Measurements from ENCODE around the gene ECT2L. TPM values are rescaled to one million over a fixed set of nuclear protein-coding genes. Genes with fewer than 3 reads are reported as not detected.

The ECT2L gene
- total and polyA plus RNA-seq, 4 donors, result under 0.01 to 0.32 TPM; not detected in 2

DNA sequence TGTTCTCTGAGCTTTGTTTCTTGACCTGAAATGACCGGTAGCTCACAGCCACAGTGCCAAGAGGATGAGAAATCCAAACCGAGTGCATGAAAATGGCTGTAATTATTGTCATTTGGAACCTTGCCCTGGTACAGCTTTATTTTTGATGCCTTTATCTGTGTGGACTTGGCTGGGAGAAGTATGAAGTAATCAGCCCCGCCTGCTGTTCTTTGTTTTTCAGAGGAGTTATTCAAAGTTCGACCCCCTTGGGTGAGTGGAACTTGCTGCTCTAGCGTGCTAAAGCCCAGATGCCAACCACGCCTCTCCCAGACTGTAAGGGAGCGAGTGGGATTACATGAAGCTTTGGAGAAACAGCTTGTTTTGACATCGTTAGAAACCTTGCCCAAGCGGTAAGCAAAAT is 48.3 kb downstream of the ECT2L start (continued):
- TF ChIP-seq, protein P1, sequence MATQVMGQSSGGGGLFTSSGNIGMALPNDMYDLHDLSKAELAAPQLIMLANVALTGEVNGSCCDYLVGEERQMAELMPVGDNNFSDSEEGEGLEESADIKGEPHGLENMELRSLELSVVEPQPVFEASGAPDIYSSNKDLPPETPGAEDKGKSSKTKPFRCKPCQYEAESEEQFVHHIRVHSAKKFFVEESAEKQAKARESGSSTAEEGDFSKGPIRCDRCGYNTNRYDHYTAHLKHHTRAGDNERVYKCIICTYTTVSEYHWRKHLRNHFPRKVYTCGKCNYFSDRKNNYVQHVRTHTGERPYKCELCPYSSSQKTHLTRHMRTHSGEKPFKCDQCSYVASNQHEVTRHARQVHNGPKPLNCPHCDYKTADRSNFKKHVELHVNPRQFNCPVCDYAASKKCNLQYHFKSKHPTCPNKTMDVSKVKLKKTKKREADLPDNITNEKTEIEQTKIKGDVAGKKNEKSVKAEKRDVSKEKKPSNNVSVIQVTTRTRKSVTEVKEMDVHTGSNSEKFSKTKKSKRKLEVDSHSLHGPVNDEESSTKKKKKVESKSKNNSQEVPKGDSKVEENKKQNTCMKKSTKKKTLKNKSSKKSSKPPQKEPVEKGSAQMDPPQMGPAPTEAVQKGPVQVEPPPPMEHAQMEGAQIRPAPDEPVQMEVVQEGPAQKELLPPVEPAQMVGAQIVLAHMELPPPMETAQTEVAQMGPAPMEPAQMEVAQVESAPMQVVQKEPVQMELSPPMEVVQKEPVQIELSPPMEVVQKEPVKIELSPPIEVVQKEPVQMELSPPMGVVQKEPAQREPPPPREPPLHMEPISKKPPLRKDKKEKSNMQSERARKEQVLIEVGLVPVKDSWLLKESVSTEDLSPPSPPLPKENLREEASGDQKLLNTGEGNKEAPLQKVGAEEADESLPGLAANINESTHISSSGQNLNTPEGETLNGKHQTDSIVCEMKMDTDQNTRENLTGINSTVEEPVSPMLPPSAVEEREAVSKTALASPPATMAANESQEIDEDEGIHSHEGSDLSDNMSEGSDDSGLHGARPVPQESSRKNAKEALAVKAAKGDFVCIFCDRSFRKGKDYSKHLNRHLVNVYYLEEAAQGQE (IDR thresholded peaks at IDR 0.05), result no peak
- TF ChIP-seq, protein P2, sequence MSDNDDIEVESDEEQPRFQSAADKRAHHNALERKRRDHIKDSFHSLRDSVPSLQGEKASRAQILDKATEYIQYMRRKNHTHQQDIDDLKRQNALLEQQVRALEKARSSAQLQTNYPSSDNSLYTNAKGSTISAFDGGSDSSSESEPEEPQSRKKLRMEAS (IDR thresholded peaks at IDR 0.05), result no peak
- TF ChIP-seq RXRA (IDR thresholded peaks at IDR 0.05) (no peak), GABPA (IDR thresholded peaks at IDR 0.05 in 1 of 2, conservative IDR thresholded peaks at IDR 0.05 in 1 of 2) (no peak), SP1 (IDR thresholded peaks at IDR 0.05) (no peak)

DNA sequence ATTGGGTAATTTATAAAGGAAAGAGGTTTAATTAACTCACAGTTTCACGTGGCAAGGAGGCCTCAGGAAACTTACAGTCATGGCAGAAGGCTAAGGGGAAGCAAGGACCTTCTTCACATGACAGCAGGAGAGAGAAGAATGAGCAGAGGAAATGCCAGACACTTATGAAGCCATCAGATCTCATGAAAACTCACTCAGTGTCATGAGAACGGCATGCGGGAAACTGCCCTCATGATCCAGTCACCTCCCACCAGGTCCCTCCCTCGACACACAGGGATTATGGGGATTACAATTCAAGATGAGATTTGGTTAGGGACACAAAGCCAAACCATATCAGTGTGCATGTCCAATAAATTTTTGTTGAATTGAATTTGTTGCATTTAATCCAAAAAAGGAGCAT is 52.0 kb downstream of the ECT2L start:
- Histone ChIP-seq H3K9ac (ENCODE audit: low read depth in 1 of 2, low read length in 2 of 2) (no peak overlapping the region), H3K9me3 (ENCODE audit: control insufficient read depth in 4 of 4, low read length in 3 of 4) (no peaks in the 10 kb centered on the region), H3K4me1 (ENCODE audit: control insufficient read depth in 4 of 4, insufficient read depth in 4 of 4, low read length in 3 of 4) (no peaks in the 10 kb centered on the region), H3K27ac (ENCODE audit: low read depth in 1 of 2, low read length in 2 of 2) (no peak overlapping the region), H3K27me3 (ENCODE audit: control insufficient read depth in 4 of 4, insufficient read depth in 4 of 4, low read length in 3 of 4) (no peaks in the 10 kb centered on the region), H3K36me3 (ENCODE audit: control insufficient read depth in 4 of 4, insufficient read depth in 3 of 4, low read depth in 1 of 4, low read length in 3 of 4) (no peaks in the 10 kb centered on the region), H3K4me3 (ENCODE audit: low read depth in 1 of 3, low read length in 3 of 3) (no peak overlapping the region)
- DNase-seq (ENCODE audit: low spot score), result no peak
- WGBS, result 92% methylated on average over 4 of the region's 4 CpGs
- TF ChIP-seq FOXA2 (IDR thresholded peaks at IDR 0.05) (no peak), HNF4A (conservative IDR thresholded peaks at IDR 0.05) (no peak), TAF1 (conservative IDR thresholded peaks at IDR 0.05) (no peak)
- TF ChIP-seq, protein P3, sequence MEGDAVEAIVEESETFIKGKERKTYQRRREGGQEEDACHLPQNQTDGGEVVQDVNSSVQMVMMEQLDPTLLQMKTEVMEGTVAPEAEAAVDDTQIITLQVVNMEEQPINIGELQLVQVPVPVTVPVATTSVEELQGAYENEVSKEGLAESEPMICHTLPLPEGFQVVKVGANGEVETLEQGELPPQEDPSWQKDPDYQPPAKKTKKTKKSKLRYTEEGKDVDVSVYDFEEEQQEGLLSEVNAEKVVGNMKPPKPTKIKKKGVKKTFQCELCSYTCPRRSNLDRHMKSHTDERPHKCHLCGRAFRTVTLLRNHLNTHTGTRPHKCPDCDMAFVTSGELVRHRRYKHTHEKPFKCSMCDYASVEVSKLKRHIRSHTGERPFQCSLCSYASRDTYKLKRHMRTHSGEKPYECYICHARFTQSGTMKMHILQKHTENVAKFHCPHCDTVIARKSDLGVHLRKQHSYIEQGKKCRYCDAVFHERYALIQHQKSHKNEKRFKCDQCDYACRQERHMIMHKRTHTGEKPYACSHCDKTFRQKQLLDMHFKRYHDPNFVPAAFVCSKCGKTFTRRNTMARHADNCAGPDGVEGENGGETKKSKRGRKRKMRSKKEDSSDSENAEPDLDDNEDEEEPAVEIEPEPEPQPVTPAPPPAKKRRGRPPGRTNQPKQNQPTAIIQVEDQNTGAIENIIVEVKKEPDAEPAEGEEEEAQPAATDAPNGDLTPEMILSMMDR (IDR thresholded peaks at IDR 0.05; ENCODE audit: low read depth, low read length, missing input control), result no peak
- TF ChIP-seq, protein P2 (IDR thresholded peaks at IDR 0.05), result no peak

DNA sequence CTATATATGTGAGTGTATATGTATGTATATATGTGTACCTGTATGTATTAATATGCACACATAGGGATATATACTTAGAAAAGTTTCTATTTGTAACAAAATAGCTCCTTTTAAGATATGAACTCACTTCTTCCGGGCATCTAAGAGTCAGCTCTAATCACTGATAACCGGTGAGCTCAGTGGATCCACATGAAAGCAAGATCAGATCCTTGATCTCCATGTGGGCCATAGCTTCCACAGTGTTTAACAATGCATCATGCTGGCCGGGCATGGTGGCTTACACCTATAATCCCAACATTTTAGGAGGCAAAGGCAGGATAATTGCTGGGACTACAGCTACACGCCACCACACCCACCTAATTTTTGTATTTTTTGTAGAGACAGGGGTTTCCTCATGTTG is 52.6 kb downstream of the ECT2L start:
- Histone ChIP-seq H3K27ac (ENCODE audit: low read depth in 1 of 2, low read length in 2 of 2) (no peak overlapping the region), H3K9me3 (ENCODE audit: control insufficient read depth in 4 of 4, low read length in 3 of 4) (no peaks in the 10 kb centered on the region), H3K27me3 (ENCODE audit: control insufficient read depth in 4 of 4, insufficient read depth in 4 of 4, low read length in 3 of 4) (no peaks in the 10 kb centered on the region), H3K9ac (ENCODE audit: low read depth in 1 of 2, low read length in 2 of 2) (no peak overlapping the region), H3K4me3 (ENCODE audit: low read depth in 1 of 3, low read length in 3 of 3) (no peak overlapping the region), H3K36me3 (ENCODE audit: control insufficient read depth in 4 of 4, insufficient read depth in 3 of 4, low read depth in 1 of 4, low read length in 3 of 4) (no peaks in the 10 kb centered on the region), H3K4me1 (ENCODE audit: control insufficient read depth in 4 of 4, insufficient read depth in 4 of 4, low read length in 3 of 4) (no peaks in the 10 kb centered on the region)
- 81% methylated on average over 4 of the region's 4 CpGs for WGBS
- no peak for DNase-seq (ENCODE audit: low spot score)
- TF ChIP-seq, protein P3 (IDR thresholded peaks at IDR 0.05; ENCODE audit: low read depth, low read length, missing input control), result no peak
- no peak for TF ChIP-seq HNF4G (IDR thresholded peaks at IDR 0.05)
- no peak for TF ChIP-seq SP1 (IDR thresholded peaks at IDR 0.05)
- TF ChIP-seq, protein P4, sequence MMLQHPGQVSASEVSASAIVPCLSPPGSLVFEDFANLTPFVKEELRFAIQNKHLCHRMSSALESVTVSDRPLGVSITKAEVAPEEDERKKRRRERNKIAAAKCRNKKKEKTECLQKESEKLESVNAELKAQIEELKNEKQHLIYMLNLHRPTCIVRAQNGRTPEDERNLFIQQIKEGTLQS (IDR thresholded peaks at IDR 0.05), result no peak
- TF ChIP-seq EGR1 (IDR thresholded peaks at IDR 0.05; ENCODE audit: low read depth in 2 of 2), result no peak
- no peak for TF ChIP-seq HNF4A (conservative IDR thresholded peaks at IDR 0.05)
